Esophagus muscularis mucosa (tissue), 4 donors: ENCODE data around the gene SLC39A10. TPM values are rescaled to one million over a fixed set of nuclear protein-coding genes. Genes with fewer than 3 reads are reported as not detected.

Source experiments
- DNase-seq: peaks from one replicate; pipeline ENCODE4 v3.0.0-alpha.2; 2017; ENCODE audit errors: extremely low spot score
- H3K27ac ChIP-seq, 4 donors: fragments of 200-600 bp; sonication (generic); replicated peaks in 1 of 4; 1 replicate in 3 of 4; 2 replicates in 1 of 4; pipeline ENCODE4 v1.5.1; 2016 to 2019; ENCODE audit warnings: mild to moderate bottlenecking in 1 of 4
- H3K27me3 ChIP-seq, 4 donors: fragments of 200-600 bp; sonication (generic); one replicate each; pipeline versions ENCODE4 v1.5.1 to v1.6.0; 2016 to 2019
- H3K36me3 ChIP-seq, 4 donors: fragments of 200-600 bp; sonication (generic); one replicate each; pipeline ENCODE4 v1.5.1; 2016 to 2019
- H3K4me1 ChIP-seq, 4 donors: fragments of 200-600 bp; sonication (generic); one replicate each; pipeline ENCODE4 v1.5.1; 2016 to 2019
- H3K4me3 ChIP-seq, 4 donors: fragments of 200-600 bp; sonication (generic); 1 replicate in 2 of 4; 2 replicates in 2 of 4; pipeline ENCODE4 v1.5.1; 2016 to 2019; ENCODE audit warnings: mild to moderate bottlenecking in 4 of 4, moderate library complexity in 1 of 4
- H3K9me3 ChIP-seq, 4 donors: fragments of 200-600 bp; sonication (generic); 1 replicate in 3 of 4; 2 replicates in 1 of 4; pipeline ENCODE4 v1.5.1; 2016 to 2019
- CTCF ChIP-seq, 3 experiments: fragments of 200-600 bp in 2 of 3; fragments of 450-650 bp in 1 of 3; sonication (generic) in 2 of 3; IDR thresholded peaks; one replicate each; pipeline ENCODE4 v1.5.1; 2017 to 2019; ENCODE audit warnings: antibody characterized with exemption in 3 of 3, mild to moderate bottlenecking in 2 of 3, moderate library complexity in 1 of 3
- EP300 ChIP-seq: sonication (generic); formaldehyde crosslinking; IDR thresholded peaks from one replicate; pipeline ENCODE4 v1.6.1; 2017; ENCODE audit warnings: antibody characterized with exemption
- POLR2A ChIP-seq: fragments of 450-650 bp; IDR thresholded peaks from one replicate; pipeline ENCODE4 v1.6.1; 2017; ENCODE audit warnings: antibody characterized with exemption, moderate library complexity, mild to moderate bottlenecking, low read depth
- POLR2AphosphoS5 ChIP-seq, 2 donors: sonication (generic); formaldehyde crosslinking; IDR thresholded peaks; one replicate each; pipeline ENCODE4 v1.6.1; 2017; ENCODE audit warnings: antibody characterized with exemption in 2 of 2
- WGBS: methylation state at CpG from one replicate; pipeline ENCODE4 v1.1.5; 2018; 5-methylcytosine and 5-hydroxymethylcytosine counted together
- intact Hi-C: fragments of 100-400 bp; cut with DNase I; formaldehyde crosslinking; loops from one replicate; pipeline ENCODE4 v1.15.1; 2023
- total RNA-seq, 4 donors: library from RNA; depleted of rRNA; stranded (reverse); fragments of >200 nt; gene quantifications; one replicate each; pipeline versions ENCODE4 v1.1.0 to v1.2.1, GENCODE V29; 2016

SLC39A10 gene
- total RNA-seq, 4 donors from 2014 or later = 7.1 to 9.5 (median 8.3) TPM

GRCh38 chr2:195734931-195735330 is 77.9 kb downstream of the SLC39A10 start:
- no peak overlapping the region for H3K27ac ChIP-seq
- H3K4me3 ChIP-seq = no peak overlapping the region
- H3K27me3 ChIP-seq = no peaks in the 10 kb centered on the region
- H3K36me3 ChIP-seq = peaks cover 4 to 42% (median 20%) of the 10 kb centered on the region in 4 donors
- WGBS = 92% methylated on average over 2 of the region's 2 CpGs
- no peaks in the 10 kb centered on the region for H3K4me1 ChIP-seq
- intact Hi-C loops = no loop called here
- no peak for DNase-seq
- H3K9me3 ChIP-seq = no peaks in the 10 kb centered on the region
- TF ChIP-seq CTCF (IDR thresholded peaks at IDR 0.05) (no peak), EP300 (no peak), POLR2A (no peak), POLR2AphosphoS5 (IDR thresholded peaks at IDR 0.05) (no peak)

- TF ChIP-seq CTCF (IDR thresholded peaks at IDR 0.05) (no peak), POLR2AphosphoS5 (IDR thresholded peaks at IDR 0.05) (no peak), POLR2A (no peak), EP300 (no peak)
- Histone ChIP-seq H3K4me1 (no peaks in the 10 kb centered on the region), H3K27me3 (no peaks in the 10 kb centered on the region), H3K36me3 (peaks cover 4 to 38% (median 19%) of the 10 kb centered on the region in 4 donors), H3K4me3 (no peak overlapping the region), H3K27ac (no peak overlapping the region), H3K9me3 (no peaks in the 10 kb centered on the region)
- no peak for DNase-seq
- WGBS = 98% methylated on average over 1 of the region's 1 CpG
- intact Hi-C loops = no loop called here
Measured at GRCh38 chr2:195735347-195735746, 78.3 kb downstream of the SLC39A10 start.

GRCh38 chr2:195737511-195738325 is 80.7 kb downstream of the SLC39A10 start:
- Histone ChIP-seq H3K4me1 (no peaks in the 10 kb centered on the region), H3K4me3 (no peak overlapping the region), H3K27me3 (no peaks in the 10 kb centered on the region), H3K9me3 (no peaks in the 10 kb centered on the region), H3K27ac (no peak overlapping the region), H3K36me3 (peaks cover 0 to 20% (median 9%) of the 10 kb centered on the region in 4 donors)
- no peak for DNase-seq
- 90% methylated on average over 5 of the region's 5 CpGs for WGBS
- intact Hi-C loops = no loop called here
- TF ChIP-seq EP300 (no peak), POLR2A (no peak), CTCF (IDR thresholded peaks at IDR 0.05) (no peak), POLR2AphosphoS5 (IDR thresholded peaks at IDR 0.05) (no peak)

- H3K9me3 ChIP-seq = no peaks in the 10 kb centered on the region
- no peak overlapping the region for H3K4me3 ChIP-seq
- intact Hi-C loops = no loop called here
- no peak for TF ChIP-seq CTCF (IDR thresholded peaks at IDR 0.05)
- WGBS = 96% methylated on average over 1 of the region's 1 CpG
- no peak overlapping the region for H3K27ac ChIP-seq
- no peak for DNase-seq
- H3K4me1 ChIP-seq = no peaks in the 10 kb centered on the region
- H3K27me3 ChIP-seq = no peaks in the 10 kb centered on the region
- peaks cover 0 to 13% (median 0%) of the 10 kb centered on the region in 4 donors for H3K36me3 ChIP-seq
Measured at GRCh38 chr2:195741191-195741590, 84.2 kb downstream of the SLC39A10 start.
